T47D (cell line): ENCODE data around the gene ZBBX.

ENCODE experiments used
- DNase-seq, 2 experiments: peaks; one replicate each; pipeline versions ENCODE4 v3.0.0 to v3.0.0-alpha.2; 2011 to 2012; ENCODE audit warnings: low read depth in 1 of 2, low spot score in 1 of 2
- JUND ChIP-seq: IDR thresholded peaks from 2 replicates; pipeline ENCODE4 v1.6.1; 2012; ENCODE audit warnings: low read depth
- in situ Hi-C: cut with HindIII; loops from 2 replicates; pipeline ENCODE4 v1.10.0; 2016; ENCODE audit warnings: low sequenced_read_pairs, low pct_unique_long_range_greater_than_20kb

ZBBX gene

DNA sequence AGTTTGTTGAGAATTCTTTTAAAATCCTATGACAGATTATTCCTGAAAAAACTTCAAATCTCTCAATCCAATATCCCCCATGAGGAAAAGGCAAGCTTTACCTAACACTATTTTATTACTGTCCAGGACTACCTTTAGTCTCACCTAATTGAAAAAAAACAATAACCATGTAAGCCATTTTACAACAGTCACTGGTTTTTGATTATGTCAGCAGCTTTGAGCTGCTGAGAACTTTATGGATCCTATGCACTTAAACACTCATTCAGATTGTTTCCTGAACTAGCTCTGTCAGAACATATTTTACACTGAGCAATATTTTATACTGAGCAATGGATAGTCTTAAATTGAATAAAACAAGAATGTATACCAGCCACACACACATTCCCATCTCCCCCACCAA, 79.9 kb downstream of the ZBBX start:
- in situ Hi-C loops, result no loop called here
- no peak for DNase-seq
- TF ChIP-seq JUND, result no peak

DNA sequence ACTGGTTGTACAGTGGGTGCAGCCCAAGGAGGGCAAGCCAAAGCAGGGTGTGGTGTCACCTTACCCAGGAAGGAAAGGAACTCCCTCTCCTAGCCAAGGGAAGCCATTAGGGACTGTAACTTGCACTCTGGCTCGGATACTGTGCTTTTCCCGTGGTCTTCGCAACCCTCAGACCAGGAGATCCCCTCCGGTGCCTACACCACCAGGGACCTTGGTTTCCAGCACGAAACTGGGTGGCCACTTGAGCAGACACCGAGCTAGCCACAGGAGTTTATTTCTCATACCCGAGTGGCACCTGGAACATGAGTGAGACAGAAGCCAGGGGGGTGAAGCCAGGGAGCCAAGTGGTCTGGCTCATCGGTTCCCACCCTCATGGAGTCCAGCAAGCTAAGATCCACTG, 90.7 kb downstream of the ZBBX start:
- in situ Hi-C loops, result no loop called here
- DNase-seq, result no peak
- TF ChIP-seq JUND, result no peak

DNA sequence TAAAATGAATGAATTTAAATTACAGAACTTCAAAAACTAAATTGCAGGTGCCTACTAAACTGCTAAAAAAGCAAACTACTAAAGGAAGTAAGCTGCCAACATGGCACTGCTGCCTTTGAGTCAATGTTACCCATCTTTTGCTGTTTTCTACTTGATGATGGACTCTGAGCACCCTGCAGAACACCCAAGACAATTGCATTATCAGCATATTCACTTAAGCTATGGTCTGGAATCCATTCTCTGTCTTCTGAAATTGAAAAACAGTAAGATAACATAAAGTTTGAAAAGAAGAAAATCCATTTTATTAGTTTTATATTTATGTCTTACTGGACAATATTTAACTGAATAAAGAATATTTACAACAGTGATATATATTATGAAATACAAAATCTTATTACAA, 91.4 kb downstream of the ZBBX start:
- no peak for DNase-seq
- in situ Hi-C loops, result no loop called here
- TF ChIP-seq JUND, result no peak

DNA sequence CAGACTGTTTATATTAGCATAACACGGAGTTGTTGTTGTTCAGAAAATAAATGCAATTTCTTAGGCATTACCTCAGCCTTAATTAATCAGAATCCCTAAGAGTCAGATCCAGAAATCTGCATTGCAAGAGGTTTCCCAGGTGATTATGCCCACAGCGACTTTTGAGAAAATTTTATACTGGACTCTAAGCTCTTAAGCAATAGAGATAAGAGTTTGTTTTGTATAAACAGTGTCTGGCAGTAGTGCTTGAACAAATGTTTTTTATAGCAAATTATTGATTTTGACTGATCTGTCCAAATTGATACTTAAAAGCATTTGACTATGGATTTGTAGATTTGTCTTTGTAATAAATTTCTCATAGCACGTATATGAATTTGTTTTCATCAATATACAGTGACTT, 92.8 kb downstream of the ZBBX start:
- in situ Hi-C loops, result no loop called here
- DNase-seq, result no peak
- no peak for TF ChIP-seq JUND

- no peak for TF ChIP-seq JUND
- in situ Hi-C loops, result no loop called here
- DNase-seq, result no peak
Measured at GRCh38 chr3:167274141-167274874, 105.8 kb downstream of the ZBBX start.

GRCh38 chr3:167253037-167253436, 127.1 kb downstream of the ZBBX start:
- TF ChIP-seq JUND, result no peak
- in situ Hi-C loops, result no loop called here
- DNase-seq, result no peak

DNA sequence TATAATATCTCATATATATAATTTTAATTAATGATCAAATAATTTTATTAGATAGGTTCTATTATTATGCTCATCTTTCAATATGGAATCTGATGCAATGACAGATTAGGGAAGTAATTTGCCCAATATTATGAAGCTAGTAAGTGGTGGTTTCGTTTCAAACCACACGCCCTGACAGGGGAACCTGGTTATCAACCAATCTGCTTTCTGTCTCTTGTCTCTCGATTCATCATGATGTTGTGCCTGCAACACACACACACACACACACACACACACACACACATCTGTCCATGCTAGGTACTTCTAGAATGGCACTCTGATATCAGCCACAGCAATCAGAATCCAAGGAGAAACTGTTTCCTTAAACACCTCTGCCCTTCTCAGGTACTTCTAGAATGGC, 128.4 kb downstream of the ZBBX start:
- TF ChIP-seq JUND, result no peak
- DNase-seq, result no peak
- in situ Hi-C loops, result no loop called here

DNA sequence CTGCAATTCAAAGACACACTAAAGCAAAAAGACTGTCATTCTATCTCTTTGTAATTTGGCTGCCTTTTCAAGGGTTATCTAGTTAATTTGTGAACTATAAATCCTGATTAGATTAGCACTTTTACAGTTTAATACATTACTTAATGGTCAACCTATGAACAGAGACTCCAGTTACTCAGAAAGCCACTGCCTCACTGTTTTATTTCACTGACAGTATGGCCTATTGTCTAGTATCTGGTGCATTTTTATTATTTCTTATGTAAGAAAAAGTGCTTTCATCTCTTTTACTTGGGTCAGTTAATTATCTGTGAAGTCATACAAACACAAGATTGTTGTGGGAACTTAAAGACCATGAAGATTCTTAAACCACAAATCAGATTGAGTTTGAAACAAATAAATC, 133.8 kb downstream of the ZBBX start:
- in situ Hi-C loops, result no loop called here
- DNase-seq, result no peak
- no peak for TF ChIP-seq JUND

DNA sequence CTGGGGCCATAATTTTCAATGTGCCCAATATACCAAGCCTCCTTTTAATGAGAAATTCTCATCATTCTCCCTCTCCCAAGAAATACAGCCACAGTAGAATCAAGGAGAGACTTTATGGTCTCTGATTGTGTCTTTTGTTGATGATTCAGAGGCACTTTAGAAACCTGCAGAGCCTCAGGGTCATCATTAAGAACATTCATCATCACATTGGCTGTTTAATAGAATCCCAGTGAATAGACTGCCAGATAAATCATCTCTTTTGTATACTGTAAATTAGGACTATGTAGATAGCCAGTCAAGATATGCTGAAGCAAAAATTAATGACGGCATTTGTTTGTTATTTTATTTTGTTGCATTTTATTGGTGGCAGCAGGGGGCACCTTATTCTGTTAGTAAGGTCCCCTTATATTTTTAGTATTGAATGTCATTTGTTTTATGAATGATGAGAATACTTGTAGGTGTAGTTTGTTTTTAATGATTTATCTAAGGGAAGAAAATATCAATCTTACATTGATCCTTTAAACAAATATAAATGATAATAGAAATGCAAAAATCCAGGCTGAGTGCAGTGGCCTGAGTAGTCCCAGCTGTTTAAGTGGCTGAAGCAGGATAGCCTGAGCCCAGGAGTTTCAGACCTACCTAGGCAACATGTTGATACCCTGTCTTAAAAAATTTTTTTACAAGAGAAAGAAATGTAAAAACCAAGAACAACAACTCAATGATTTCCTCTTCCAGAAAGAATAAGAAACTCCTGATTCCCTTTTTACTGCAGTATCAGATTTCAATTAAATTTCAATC, 138.8 kb downstream of the ZBBX start:
- TF ChIP-seq JUND, result no peak
- DNase-seq, result no peak
- in situ Hi-C loops, result no loop called here

DNA sequence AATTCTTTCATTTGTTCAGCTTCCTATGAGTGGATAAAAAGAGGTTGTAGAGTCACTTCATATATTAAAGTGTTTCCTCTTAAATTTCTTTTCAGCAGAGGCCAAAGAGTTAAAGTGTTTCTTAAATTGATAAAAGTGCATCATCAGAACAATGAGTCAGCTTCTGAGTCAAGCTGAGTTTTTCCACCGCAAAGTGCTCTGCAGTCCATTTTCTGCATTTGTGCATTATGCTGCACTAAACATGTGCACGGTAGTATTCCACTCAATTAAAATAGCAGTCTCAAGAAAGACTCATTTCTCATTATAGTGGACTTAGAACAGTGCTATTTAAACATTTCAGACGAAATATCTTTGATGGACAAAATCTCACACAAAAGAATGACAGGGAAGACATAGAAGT, 152.0 kb downstream of the ZBBX start:
- TF ChIP-seq JUND, result no peak
- no peak for DNase-seq
- in situ Hi-C loops, result no loop called here

GRCh38 chr3:167225821-167226220, 154.3 kb downstream of the ZBBX start:
- no peak for DNase-seq
- no peak for TF ChIP-seq JUND
- in situ Hi-C loops, result no loop called here

GRCh38 chr3:167209011-167209410, 171.1 kb downstream of the ZBBX start:
- TF ChIP-seq JUND, result no peak
- DNase-seq, result peak; percentile 33 to 84
- in situ Hi-C loops, result no loop called here

GRCh38 chr3:167203062-167203461, 177.0 kb downstream of the ZBBX start:
- DNase-seq, result no peak
- in situ Hi-C loops, result no loop called here
- no peak for TF ChIP-seq JUND
